ENCODE results near the gene CAPN7.

The CAPN7 gene

DNA sequence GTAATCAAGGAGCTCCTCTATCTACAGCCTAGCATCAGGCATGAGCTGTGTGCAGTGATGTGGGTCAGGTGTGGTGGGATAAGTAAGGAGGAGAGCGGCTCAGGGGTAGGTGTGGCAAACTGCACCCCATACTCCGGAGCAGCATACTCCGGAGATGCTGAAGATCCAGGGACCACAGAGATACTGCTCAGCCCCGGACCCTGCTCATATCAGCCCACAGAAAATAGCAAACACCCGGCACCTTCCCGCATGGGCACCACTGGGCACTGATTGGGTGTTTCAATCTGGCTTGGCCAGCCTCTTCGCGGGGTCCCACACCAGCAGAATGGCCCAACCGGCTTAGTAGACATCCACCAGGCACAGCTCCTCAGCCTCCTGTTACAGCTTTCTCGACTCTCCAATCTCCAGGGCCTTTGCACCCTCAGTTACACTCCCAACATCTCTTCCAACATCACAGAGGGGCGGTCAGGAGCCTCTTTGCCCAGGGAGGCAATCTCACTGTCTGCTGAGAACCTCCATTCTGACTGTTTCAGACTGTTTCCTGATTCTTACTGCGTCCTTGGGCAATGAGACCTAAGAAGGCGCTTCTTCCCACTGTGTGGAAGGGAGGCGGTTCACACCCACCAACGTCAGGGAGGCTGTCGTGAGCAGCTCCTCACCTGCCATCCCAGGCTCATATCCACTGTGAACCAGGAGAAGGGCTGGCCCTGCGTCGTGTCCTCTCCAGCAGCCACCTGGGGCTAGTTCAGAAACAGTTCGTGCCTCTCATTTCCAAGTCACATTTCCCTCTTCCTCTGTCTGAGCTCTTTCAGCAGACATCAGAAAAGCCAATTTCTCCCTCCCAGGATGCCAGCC lies 59.8 kb downstream of the CAPN7 start:
- H3K27ac ChIP-seq (ENCODE audit: low read length) = no peak overlapping the region
- no peak overlapping the region for H3K4me3 ChIP-seq (ENCODE audit: low read length in 2 of 2)
- no peaks in the 10 kb centered on the region for H3K9me3 ChIP-seq (ENCODE audit: control insufficient read depth in 2 of 2, low read length in 2 of 2)
- H3K4me1 ChIP-seq (ENCODE audit: control insufficient read depth, insufficient read depth, low read length) = peaks cover 29% of the 10 kb centered on the region
- H3K36me3 ChIP-seq (ENCODE audit: control insufficient read depth in 2 of 2, insufficient read depth in 2 of 2, low read length in 2 of 2) = peaks cover 0 to 3% of the 10 kb centered on the region in 2 donors
- no peaks in the 10 kb centered on the region for H3K27me3 ChIP-seq (ENCODE audit: control insufficient read depth in 1 of 2, insufficient read depth in 2 of 2, low read length in 2 of 2)
- no peak overlapping the region for H3K9ac ChIP-seq (ENCODE audit: low read length in 2 of 2)

DNA sequence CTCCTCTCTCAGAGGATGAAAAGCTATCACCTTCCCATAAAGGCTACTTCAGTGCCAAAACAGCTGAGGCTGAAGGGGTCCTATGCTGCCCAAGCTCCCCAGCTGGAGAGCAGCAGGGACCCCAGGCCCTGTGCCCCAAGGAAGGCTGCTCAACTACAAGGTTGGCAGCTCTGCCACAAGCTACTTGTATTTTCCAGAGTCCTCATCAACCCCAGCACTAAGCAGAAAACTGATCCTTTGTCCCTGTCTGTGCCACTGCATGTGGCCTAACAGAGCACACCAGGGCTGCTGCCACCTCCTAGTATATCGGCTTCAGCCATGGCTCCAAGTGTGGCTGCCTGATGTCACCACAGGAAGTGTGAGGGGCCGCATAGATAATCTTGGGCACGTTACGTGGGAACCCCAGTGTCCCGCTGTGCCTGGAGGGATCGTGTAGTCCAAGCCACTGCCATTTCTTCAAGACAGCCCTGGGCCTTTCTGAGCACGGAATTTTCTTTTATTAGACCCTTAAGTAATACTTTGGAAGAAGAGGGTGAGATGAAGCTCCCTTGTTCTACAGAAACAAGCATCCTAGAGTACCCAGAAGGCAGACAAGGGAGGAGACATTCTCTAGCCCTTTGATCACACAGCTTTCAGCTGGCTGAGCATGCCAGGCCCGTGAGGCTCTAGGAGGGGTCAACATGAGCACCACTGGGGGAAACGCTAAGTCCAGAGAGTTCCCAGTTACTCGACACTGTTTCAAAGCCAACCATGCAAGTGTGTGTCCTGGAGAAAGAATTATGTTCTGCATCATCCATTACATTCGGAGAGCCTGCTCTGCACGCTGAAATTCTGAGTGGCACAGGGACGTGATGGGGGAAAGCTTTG lies 60.7 kb downstream of the CAPN7 start:
- no peaks in the 10 kb centered on the region for H3K9me3 ChIP-seq (ENCODE audit: control insufficient read depth in 2 of 2, low read length in 2 of 2)
- no peaks in the 10 kb centered on the region for H3K27me3 ChIP-seq (ENCODE audit: control insufficient read depth in 1 of 2, insufficient read depth in 2 of 2, low read length in 2 of 2)
- H3K4me1 ChIP-seq (ENCODE audit: control insufficient read depth, insufficient read depth, low read length) = peaks cover 29% of the 10 kb centered on the region
- H3K4me3 ChIP-seq (ENCODE audit: low read length in 2 of 2) = no peak overlapping the region
- H3K9ac ChIP-seq (ENCODE audit: low read length in 2 of 2) = peak overlapping the region in 1 of 2 donors; percentile 36
- no peak overlapping the region for H3K27ac ChIP-seq (ENCODE audit: low read length)
- H3K36me3 ChIP-seq (ENCODE audit: control insufficient read depth in 2 of 2, insufficient read depth in 2 of 2, low read length in 2 of 2) = no peaks in the 10 kb centered on the region

DNA sequence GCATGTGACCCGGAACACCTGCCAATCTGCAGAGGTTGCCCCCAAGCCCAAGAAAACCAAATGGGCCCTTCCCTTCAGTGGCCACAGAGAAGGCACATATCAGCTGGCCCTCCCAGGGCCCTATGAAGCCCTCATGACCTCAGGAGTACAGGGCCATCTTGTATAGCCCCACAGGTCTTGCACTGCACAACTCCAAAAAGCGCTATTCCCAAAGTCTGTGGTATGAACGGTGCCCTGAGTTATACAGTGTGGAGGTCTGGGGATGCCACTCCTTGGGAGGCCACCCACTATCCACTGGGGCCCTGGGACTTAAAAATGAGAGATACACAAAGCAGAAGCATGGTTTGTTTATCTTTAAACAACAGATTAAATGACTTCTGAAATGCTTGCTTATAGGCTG lies 61.5 kb downstream of the CAPN7 start:
- Histone ChIP-seq H3K27me3 (ENCODE audit: control insufficient read depth in 1 of 2, insufficient read depth in 2 of 2, low read length in 2 of 2) (no peaks in the 10 kb centered on the region), H3K27ac (ENCODE audit: low read length) (no peak overlapping the region), H3K4me1 (ENCODE audit: control insufficient read depth, insufficient read depth, low read length) (peaks cover 29% of the 10 kb centered on the region), H3K36me3 (ENCODE audit: control insufficient read depth in 2 of 2, insufficient read depth in 2 of 2, low read length in 2 of 2) (no peaks in the 10 kb centered on the region), H3K9ac (ENCODE audit: low read length in 2 of 2) (no peak overlapping the region), H3K9me3 (ENCODE audit: control insufficient read depth in 2 of 2, low read length in 2 of 2) (no peaks in the 10 kb centered on the region), H3K4me3 (ENCODE audit: low read length in 2 of 2) (no peak overlapping the region)

DNA sequence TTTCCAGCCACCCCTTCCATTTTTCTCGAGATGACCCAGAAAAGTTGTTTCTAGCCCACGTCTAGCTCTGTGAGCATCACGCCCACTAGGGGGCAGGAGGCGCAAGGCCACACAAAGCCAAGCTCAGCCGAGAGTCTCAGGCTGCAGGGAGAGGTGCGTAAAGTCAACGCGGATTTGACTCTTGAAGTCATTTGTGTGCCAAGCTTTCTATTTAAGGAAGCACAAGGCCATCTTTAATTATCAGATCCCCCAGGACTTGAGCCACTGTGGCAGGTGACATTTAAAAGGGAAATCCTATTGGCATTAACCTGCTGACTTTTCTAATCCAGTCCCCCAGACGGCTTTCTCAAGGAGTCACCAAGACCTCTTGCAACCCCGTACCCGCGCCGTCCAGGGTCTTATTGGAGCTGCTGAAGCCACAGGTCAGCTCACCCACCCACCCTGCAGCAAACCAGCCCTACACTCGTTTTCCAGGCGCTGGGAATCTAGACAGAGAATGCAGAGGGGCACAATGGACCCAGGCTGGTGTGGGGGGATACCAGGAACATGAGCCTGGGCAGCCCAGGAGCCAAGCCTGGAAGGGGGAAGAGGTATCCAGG lies 62.1 kb downstream of the CAPN7 start:
- Histone ChIP-seq H3K9me3 (ENCODE audit: control insufficient read depth in 2 of 2, low read length in 2 of 2) (no peaks in the 10 kb centered on the region), H3K4me1 (ENCODE audit: control insufficient read depth, insufficient read depth, low read length) (peaks cover 29% of the 10 kb centered on the region), H3K9ac (ENCODE audit: low read length in 2 of 2) (no peak overlapping the region), H3K4me3 (ENCODE audit: low read length in 2 of 2) (peak overlapping the region in 1 of 2 donors; percentile 29), H3K27me3 (ENCODE audit: control insufficient read depth in 1 of 2, insufficient read depth in 2 of 2, low read length in 2 of 2) (no peaks in the 10 kb centered on the region), H3K27ac (ENCODE audit: low read length) (no peak overlapping the region), H3K36me3 (ENCODE audit: control insufficient read depth in 2 of 2, insufficient read depth in 2 of 2, low read length in 2 of 2) (no peaks in the 10 kb centered on the region)

DNA sequence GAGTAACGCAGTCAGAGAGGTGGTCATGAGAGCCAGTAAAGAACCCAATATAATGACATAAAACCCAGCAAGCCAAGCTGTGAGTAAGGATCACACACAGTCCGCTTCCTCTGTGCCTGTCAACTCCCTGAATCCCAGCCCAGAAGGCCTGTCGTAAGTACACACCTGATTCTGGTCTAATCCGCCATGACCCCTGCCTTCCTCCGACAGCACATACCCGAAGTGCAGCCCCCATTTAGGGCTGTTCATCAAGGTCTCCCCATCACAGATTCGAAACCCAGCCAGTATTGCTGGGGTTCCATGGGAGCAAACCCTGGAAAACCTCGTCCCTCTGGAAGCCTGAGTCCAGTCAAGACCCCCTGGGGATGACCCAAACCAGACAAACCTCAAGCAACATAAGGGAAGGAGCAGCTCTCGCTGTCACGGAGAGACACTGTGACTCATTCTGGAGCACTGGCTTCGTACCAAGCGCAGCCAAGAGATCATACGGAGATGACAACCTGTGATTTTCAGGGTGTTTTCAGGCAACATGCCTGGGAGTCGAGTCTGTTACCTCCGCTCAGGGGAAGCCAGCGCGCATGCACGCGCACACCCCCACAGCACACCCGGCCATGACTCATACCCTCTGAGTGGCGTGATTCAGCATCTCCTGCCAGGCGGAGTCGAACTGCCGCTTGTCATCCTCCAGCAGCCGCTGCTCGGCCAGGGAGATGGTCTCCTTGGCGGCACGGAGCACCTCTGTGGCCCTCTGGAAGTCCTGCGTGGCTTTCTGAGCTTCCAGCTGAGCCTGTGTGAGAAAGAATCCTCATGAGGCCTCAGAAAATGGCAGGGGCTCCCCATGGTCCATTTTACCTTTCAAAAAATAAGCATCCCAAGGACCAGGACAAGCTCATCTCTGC lies 63.3 kb downstream of the CAPN7 start:
- H3K9me3 ChIP-seq (ENCODE audit: control insufficient read depth in 2 of 2, low read length in 2 of 2) = no peaks in the 10 kb centered on the region
- no peaks in the 10 kb centered on the region for H3K36me3 ChIP-seq (ENCODE audit: control insufficient read depth in 2 of 2, insufficient read depth in 2 of 2, low read length in 2 of 2)
- H3K27ac ChIP-seq (ENCODE audit: low read length) = peak overlapping the region; percentile 37
- peak overlapping the region in 1 of 2 donors; percentile 22 for H3K4me3 ChIP-seq (ENCODE audit: low read length in 2 of 2)
- H3K9ac ChIP-seq (ENCODE audit: low read length in 2 of 2) = no peak overlapping the region
- H3K4me1 ChIP-seq (ENCODE audit: control insufficient read depth, insufficient read depth, low read length) = peaks cover 29% of the 10 kb centered on the region
- no peaks in the 10 kb centered on the region for H3K27me3 ChIP-seq (ENCODE audit: control insufficient read depth in 1 of 2, insufficient read depth in 2 of 2, low read length in 2 of 2)

DNA sequence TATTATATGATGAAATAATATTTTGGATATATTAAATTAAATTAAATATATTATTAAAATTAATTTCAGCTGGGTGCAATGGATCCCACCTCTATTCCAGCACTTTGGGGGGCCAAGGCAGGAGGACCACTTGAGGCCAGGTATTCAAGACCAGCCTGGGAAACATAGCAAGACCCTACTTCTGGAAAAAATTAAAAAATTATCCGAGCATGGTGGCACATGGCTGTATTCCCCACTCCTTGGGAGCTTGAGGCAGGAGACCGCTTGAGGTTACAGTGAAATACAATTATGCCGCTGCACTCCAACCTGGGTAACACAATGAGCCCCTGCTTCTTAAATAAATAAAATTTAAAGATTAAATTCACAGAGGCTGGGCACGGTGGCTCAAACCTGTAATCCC lies 65.0 kb downstream of the CAPN7 start:
- no peaks in the 10 kb centered on the region for H3K36me3 ChIP-seq (ENCODE audit: control insufficient read depth in 2 of 2, insufficient read depth in 2 of 2, low read length in 2 of 2)
- H3K9me3 ChIP-seq (ENCODE audit: control insufficient read depth in 2 of 2, low read length in 2 of 2) = no peaks in the 10 kb centered on the region
- no peaks in the 10 kb centered on the region for H3K27me3 ChIP-seq (ENCODE audit: control insufficient read depth in 1 of 2, insufficient read depth in 2 of 2, low read length in 2 of 2)
- peaks cover 23% of the 10 kb centered on the region for H3K4me1 ChIP-seq (ENCODE audit: control insufficient read depth, insufficient read depth, low read length)
- no peak overlapping the region for H3K4me3 ChIP-seq (ENCODE audit: low read length in 2 of 2)
- H3K27ac ChIP-seq (ENCODE audit: low read length) = no peak overlapping the region
- H3K9ac ChIP-seq (ENCODE audit: low read length in 2 of 2) = no peak overlapping the region

DNA sequence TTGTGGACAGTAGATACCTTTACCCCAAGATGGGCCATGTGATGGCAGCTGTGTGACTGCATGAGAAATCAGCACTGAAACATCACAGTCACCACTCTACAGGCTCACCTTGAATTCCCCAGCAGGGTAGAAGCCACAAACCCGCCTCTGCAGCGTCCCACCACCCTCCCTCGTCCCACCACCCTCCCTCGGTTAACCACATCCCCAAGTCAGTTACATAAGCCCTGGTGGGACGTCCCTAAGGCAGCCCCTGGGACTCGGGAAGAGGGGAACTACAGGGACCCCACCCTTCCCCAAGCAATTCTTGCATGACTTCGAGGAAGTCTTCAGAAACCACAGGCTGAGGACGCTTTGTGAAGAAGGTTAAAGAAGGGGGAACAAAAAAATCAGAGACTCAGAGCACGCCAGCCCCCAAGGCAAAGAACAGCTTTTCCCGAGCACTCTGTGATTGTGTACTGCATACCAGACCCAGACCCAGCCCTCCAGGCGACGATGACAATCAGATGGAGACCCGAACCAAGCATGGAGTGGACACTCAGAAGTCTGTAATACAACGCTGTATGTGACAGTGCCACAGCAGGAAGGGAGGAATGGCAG lies 65.8 kb downstream of the CAPN7 start:
- H3K9me3 ChIP-seq (ENCODE audit: control insufficient read depth in 2 of 2, low read length in 2 of 2) = no peaks in the 10 kb centered on the region
- H3K9ac ChIP-seq (ENCODE audit: low read length in 2 of 2) = no peak overlapping the region
- no peak overlapping the region for H3K27ac ChIP-seq (ENCODE audit: low read length)
- peaks cover 19% of the 10 kb centered on the region for H3K4me1 ChIP-seq (ENCODE audit: control insufficient read depth, insufficient read depth, low read length)
- H3K36me3 ChIP-seq (ENCODE audit: control insufficient read depth in 2 of 2, insufficient read depth in 2 of 2, low read length in 2 of 2) = no peaks in the 10 kb centered on the region
- H3K27me3 ChIP-seq (ENCODE audit: control insufficient read depth in 1 of 2, insufficient read depth in 2 of 2, low read length in 2 of 2) = no peaks in the 10 kb centered on the region
- no peak overlapping the region for H3K4me3 ChIP-seq (ENCODE audit: low read length in 2 of 2)

DNA sequence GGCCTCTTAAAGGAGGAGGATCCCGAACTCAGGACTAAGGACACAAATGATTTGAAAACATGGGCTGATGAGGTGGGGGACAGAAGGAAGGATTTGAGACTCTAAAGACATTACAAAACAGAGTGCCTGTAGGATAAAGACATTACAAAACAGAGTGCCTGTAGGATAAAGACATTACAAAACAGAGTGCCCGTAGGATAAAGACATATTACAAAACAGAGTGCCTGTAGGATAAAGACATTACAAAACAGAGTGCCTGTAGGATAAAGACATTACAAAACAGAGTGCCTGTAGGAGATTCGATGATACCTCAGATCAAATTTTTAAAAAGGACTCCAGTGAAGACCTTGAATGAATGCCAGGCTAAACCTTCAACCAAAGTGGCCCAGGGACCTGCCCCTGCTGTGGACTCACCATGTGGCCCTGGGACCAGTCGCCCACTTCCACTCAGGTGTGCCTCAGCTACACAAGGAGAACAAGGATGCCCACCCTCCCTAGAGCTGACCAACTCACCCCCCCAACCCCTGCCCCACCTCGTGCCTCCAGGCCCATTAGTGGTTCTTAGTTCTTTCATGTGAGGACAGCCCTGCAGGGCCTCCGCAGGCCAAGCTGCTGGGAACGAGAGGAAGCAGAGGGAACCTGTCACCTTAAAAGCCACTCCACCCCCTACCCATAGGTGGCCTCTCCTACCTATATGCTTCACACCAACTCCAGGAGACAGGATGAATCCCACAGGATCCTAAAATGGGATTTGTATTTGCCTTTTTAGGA lies 66.6 kb downstream of the CAPN7 start:
- Histone ChIP-seq H3K4me3 (ENCODE audit: low read length in 2 of 2) (no peak overlapping the region), H3K36me3 (ENCODE audit: control insufficient read depth in 2 of 2, insufficient read depth in 2 of 2, low read length in 2 of 2) (no peaks in the 10 kb centered on the region), H3K9me3 (ENCODE audit: control insufficient read depth in 2 of 2, low read length in 2 of 2) (no peaks in the 10 kb centered on the region), H3K4me1 (ENCODE audit: control insufficient read depth, insufficient read depth, low read length) (peaks cover 19% of the 10 kb centered on the region), H3K9ac (ENCODE audit: low read length in 2 of 2) (no peak overlapping the region), H3K27ac (ENCODE audit: low read length) (no peak overlapping the region), H3K27me3 (ENCODE audit: control insufficient read depth in 1 of 2, insufficient read depth in 2 of 2, low read length in 2 of 2) (no peaks in the 10 kb centered on the region)

DNA sequence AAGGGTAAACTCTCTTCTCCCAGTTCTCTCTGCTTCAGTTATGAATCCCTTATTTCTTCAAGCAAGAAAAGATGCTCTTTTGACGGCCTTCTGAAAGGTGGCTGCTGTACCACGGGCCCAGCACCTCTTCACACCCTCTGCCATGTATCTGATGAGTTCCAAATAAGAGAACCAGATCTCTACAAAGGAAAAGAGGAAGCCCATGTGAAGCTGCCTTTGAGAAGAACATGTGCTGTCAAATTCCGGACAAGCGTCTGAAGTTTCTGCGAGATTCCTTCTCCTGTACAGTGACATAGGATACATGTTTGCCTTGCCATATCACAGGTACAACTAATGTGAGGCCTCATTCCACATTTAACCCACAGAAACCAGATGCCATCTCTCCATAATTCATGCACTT lies 67.2 kb downstream of the CAPN7 start:
- no peaks in the 10 kb centered on the region for H3K36me3 ChIP-seq (ENCODE audit: control insufficient read depth in 2 of 2, insufficient read depth in 2 of 2, low read length in 2 of 2)
- no peaks in the 10 kb centered on the region for H3K27me3 ChIP-seq (ENCODE audit: control insufficient read depth in 1 of 2, insufficient read depth in 2 of 2, low read length in 2 of 2)
- no peak overlapping the region for H3K9ac ChIP-seq (ENCODE audit: low read length in 2 of 2)
- H3K27ac ChIP-seq (ENCODE audit: low read length) = no peak overlapping the region
- H3K9me3 ChIP-seq (ENCODE audit: control insufficient read depth in 2 of 2, low read length in 2 of 2) = no peaks in the 10 kb centered on the region
- H3K4me3 ChIP-seq (ENCODE audit: low read length in 2 of 2) = no peak overlapping the region
- H3K4me1 ChIP-seq (ENCODE audit: control insufficient read depth, insufficient read depth, low read length) = peaks cover 13% of the 10 kb centered on the region

Measured in stomach smooth muscle (tissue), 2 donors.